DMS 273 (cell line): Measurements from ENCODE around the gene MOB1A.
"Not testable (repeated sequence)": the region's sequence is repeated elsewhere in the genome, so short reads cannot be mapped to it uniquely, and the experiment has no call there.

Experiments
- DNase-seq: peaks from one replicate; lab custom pipeline; 2025; ENCODE audit not compliant: unreplicated experiment; lab: John Stamatoyannopoulos, UW

Gene MOB1A

DNA sequence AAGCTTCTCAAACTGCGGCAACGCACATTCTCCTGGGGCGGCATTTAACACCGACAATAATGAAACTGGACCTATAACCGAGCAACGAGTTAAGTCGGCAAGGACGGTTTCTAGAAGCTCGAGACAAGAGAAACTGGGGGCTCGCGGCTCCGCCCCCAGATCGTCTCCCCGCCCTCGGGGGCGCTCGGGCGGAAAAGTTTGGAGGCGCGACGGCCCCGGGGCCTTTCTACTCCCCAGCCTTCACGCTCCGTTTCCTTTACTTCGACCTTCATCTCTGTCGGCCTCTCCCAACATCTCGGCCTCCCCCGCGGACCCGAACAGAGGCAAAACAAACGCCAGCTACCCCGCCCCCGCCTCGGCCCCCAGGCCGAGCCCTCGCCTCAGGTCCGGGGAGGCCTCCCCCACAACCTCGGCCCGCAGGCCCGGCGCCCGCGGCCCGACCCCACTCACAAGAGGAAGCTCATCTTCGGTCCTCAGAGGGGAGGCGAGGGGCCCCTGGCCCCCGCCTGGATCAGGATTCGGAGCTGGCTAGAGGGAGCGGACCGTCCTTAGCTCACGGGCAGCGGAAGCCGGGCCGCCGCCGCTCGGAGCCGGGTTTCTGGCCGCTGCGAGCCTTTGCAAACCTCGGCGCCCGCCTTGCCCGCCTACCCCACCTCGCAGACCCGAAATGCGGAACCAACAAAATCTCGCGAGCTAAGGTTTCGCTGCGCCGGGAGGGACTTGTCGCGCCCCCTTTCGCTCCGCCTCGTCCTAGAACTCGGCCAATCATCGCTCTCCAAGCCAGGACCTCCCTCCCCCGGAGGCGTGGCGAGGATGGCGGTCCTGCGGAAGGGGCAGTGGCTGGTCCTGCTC, at the start of gene MOB1A:
TSS of gene MOB1A (minus strand) at position 669 of the 852 bp plus-strand sequence. CDS start at position 464, 205 bp downstream.
- peak; percentile 99 for DNase-seq

GRCh38 chr2:74227646-74228045, 49.0 kb upstream of the MOB1A start:
- DNase-seq: no peak

DNA sequence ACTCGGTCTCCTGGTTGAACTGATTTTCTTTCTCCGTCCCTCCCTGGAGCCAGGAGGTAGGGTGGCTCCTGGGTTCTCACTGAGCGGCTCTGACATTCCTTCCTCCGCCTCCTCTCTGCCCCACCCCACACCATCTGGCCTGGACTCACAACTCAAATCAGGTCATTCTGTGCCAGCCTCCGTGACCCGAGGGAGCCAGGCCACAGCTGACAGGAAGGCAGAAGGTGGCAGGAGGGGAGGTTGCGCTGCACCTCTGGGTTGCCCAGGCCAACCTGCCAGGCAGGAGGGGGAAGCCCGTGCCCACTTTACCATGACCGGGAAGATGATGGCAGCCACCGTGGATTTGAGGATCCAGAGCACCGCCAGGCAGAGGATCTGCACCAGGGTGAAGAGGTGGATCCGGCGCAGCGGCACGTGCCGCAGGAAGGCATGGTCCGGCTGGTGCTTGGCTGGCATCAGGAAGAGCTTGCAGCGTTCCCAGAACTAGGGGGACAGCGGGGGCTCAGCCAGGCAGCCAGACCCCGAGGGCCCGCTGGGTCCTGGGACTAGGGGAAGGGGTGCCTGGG, 48.1 kb upstream of the MOB1A start:
- peak; percentile 90 for DNase-seq

DNA sequence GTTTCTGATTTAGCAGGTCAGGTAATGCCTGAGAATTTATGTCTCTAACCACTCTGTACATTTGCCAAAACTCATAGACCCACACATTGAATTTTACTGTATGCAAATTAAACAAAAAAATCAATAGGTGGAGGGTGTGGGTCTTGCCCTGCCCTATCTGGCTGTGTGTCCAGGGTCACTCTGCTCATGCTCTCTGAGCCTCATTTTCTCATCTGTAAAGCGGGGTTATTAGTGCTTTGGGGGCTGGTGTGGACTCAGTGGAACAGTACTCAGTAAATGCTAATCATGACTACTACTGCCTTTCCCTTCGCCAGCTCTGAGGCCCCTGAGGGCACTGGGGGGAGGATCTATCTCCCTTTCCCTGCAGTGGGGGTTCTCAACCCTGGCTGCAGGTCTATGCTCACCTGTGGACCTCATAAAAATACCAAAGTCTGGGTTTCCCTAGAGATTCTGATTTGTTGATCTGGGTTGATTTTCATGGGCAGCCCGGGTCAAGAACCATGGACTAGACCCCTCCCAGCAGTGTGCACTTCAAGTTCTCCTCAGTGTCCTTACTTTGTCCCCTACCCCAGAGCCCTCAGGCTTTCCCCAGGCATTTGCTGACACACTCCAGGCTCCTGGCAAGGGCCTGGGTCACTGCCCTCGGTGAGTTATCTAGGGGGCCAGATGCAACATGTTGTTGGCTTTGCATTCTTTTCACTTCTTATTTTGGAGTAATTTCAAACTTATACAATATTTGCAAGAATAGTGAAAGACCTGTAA, 47.2 kb upstream of the MOB1A start:
- peak; percentile 35 for DNase-seq

DNA sequence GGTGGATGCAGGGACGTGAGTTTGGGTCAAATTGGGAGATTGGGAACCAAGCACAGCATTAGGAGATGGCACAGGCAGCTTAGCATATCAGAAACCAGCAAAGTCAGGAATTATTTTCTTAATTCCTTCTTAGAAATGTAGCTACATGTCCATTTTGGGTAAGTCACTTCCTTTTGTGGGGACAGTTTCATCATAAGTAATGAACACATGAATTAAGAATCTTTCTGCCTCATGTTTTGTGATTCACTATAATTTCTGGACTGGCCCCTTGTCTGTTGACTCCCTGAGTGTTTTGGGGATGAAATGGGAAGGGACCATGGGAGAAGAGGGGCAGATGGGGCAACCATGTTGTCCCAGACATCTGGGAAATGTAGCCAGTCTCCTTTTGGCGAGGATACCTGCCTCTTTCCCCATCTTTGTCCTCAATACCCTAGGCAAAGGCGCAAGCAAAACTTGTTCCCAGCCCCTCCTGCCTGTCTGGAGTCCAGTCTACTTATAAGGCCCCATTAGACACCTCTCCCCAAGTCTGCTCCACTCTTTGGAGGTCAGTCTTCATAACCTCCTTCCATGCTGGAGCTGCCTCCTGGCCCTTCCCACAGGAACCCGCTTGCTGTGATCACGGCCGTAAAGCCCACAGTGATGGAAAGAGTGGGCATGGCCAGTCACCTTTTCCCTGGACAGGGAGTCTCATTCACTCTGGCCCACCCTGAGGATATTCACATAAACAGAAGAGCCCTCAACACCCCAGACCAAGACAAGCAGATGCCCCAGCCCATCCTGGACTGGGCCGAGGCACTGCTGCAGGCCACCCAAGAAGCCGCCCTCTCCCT, 45.5 kb upstream of the MOB1A start:
- DNase-seq: no peak

GRCh38 chr2:74222300-74222650, 43.6 kb upstream of the MOB1A start:
- DNase-seq: no peak

- peak; percentile 41 for DNase-seq
Observed at GRCh38 chr2:74221604-74222299, 43.1 kb upstream of the MOB1A start.

DNA sequence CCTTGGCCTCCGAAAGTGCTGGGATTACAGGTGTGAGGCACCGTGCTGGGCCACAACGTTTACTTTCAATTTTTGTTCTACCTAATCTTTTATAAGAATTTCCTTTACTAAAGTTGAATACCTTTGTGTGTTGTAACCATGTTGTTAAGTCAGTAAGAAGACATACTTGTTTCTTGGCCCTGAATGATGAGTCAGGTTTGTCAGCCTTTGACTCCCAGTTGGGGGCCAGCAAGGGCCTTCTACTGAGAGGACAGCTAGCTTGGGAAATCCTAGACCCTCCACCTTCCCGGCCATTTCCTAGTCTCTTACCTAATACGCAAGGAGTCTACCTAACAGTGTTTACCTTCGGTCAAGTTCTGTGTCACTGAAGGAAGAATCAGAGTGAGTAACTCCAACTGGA, 42.4 kb upstream of the MOB1A start:
- DNase-seq: no peak

DNA sequence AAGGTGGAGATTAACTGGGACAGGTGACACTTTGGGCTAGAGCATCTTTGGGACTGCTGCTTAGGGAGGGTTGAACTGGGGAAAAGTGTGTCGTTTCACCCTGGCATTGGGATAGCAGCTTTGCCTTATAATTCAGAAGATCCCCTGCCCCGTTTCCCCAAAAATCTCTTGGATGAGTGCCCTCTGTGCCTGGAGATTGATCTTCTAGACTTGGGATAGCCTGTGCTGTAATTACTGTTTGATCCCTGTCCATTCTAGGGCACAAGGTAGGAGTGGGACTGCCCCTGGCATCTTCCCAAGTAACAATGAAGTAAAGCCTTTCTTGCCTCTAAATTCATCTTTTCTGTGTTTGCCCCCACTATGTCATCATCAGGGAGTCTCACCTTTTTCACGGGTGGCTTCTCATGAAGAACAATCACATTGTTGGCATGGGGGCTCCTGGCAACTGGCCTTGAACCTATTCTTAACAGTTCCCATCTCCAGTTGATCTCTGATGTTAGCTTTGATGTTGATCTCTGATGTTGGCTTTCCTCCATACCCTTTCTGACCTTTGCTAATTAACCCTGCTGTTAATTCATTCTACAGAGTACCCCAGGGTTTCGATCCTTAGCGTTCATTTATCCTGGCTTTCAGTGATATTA, 41.3 kb upstream of the MOB1A start:
- no peak for DNase-seq

- no peak for DNase-seq
Observed at GRCh38 chr2:74216642-74217041, 38.0 kb upstream of the MOB1A start.

DNA sequence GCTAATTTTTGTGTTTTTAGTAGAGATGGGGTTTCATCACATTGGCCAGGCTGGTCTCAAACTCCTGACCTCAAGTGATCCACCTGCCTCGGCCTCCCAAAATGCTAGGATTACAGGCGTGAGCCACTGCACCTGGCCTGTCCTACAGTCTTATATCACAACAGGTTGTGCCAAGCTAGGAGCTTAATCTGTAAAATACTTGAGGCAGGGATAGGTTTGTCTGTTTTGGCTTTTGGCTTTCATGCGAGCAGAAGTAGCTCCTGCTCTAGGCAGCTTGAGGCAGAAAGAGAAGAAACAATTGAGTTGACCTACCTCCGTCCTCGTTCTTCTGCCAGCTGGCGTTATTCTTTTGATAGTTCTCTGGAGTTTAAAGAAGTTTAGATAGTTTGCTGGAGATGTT, 37.1 kb upstream of the MOB1A start:
- DNase-seq: not testable (repeated sequence)

DNA sequence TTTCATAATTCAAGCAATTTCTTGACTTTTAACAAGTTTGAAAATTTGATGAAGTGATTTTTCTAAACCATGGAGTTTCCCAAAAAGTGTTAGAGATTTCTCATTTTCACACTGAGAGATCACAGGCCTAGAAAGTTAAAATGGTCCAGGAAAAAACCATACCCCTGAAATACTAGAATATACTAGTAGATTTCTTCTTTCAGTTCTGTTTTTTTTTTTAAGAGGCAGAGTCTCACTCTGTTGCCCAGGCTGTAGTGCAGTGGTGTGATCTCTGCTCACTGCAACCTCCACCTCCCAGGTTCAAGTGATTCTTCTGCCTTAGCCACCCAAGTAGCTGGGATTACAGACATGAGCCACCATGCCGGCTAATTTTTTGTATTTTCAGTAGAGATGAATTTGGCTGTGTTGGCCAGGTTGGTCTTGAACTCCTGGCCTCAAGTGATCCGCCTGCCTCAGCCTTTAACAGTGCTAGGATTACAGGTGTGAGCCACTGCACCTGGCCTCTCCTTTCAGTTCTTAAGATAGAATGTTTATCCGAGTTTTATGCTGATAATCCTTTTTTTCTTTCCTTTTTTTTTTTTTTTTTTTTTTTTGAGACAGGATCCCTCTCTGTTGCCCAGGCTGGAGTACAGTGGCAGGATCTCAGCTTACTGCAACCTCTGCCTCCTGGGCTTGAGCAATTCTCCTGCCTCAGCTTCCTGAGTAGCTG, 34.2 kb upstream of the MOB1A start:
- no peak for DNase-seq

DNA sequence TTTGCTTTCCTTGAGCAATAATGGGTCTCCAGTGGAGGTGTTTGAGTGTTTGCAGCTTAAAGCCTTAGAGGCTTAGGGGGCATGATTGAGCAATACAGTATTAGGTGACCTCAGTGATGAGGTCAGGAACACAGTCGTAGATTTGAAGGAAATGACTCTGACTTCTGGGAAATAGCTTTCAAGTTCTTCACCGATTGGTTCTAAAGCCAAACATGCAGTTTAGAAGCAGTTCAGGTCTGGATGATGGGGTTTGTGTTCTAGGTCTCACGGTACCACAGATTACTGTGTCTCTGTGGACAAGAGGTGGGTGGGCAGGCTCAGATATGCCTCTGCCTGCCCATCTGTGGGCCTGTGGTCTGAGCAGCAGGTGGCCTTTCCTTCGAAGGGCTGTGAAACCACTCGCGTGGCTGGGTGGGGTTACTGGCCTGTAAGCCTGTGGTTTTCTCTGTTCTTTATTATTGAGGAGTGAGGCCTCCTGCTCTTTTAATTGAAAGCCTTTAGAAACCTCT, 27.6 kb upstream of the MOB1A start:
- DNase-seq: no peak

DNA sequence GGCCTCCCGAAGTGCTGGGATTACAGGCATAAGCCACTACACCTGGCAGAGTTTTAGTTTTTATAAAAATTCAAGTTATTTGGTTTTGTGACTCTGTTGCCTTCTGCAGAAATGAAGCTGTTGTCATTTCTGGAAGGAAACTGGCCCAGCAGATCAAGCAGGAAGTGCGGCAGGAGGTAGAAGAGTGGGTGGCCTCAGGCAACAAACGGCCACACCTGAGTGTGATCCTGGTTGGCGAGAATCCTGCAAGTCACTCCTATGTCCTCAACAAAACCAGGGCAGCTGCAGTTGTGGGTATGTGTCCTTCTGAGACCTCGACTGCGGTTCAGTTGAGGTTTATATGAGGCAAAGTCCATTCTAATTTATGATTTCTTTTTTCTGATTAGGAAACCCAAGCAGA, 26.9 kb upstream of the MOB1A start:
- DNase-seq: no peak

GRCh38 chr2:74205113-74205512, 26.4 kb upstream of the MOB1A start:
- DNase-seq: no peak

GRCh38 chr2:74204436-74204835, 25.8 kb upstream of the MOB1A start:
- DNase-seq: no peak

GRCh38 chr2:74201596-74201995, 22.9 kb upstream of the MOB1A start:
- no peak for DNase-seq

DNA sequence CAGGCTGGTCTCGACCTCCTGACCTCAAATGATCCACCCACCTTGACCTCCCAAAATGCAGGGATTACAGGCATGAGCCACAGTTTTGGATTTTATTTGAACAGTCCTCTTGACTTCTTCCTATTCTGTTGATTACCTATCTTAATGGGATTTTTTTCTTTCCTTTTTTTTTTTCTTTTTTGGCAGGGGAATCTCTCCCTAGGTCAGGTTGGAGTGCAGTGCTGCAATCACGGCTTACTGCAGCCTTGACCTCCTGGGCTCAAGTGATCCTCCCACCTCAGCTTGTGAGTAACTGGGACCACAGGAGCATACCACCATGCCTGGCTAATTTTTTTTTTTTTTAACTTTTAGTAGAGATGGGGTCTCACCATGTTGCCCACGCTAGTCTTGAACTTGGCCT, 22.5 kb upstream of the MOB1A start:
- no peak for DNase-seq

DNA sequence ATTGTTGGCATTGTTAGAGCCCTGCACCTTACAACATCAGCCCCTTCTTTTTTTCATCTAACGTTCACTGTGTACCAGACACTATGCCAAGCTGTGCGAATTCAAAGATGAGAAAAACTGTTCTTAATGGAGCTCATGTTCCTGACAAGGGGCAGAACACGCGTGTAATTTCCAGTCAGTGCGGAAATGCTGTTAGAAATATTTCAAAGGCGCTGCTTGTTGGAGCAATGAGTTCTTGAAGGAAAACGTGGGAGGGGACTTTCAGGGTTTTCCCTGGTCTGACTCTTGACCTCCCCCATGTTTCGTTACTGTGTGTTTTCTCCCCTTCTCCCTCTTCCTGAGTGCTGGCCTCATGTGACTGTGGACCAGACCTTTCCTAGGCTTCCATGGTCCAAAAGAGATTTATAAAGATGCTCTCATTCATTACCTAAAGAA, 21.2 kb upstream of the MOB1A start:
- DNase-seq: peak; percentile 52
